GM19452 (cell line): ENCODE measurements around the gene ARL8A.
"Not testable (repeated sequence)": the region's sequence is repeated elsewhere in the genome, so short reads cannot be mapped to it uniquely, and the experiment has no call there.

Experiments
- ATAC-seq: cut with Tn5 transposase; IDR thresholded peaks from one replicate; pipeline ENCODE4 v1.9.1; 2021; ENCODE audit not compliant: unreplicated experiment

ARL8A gene

DNA sequence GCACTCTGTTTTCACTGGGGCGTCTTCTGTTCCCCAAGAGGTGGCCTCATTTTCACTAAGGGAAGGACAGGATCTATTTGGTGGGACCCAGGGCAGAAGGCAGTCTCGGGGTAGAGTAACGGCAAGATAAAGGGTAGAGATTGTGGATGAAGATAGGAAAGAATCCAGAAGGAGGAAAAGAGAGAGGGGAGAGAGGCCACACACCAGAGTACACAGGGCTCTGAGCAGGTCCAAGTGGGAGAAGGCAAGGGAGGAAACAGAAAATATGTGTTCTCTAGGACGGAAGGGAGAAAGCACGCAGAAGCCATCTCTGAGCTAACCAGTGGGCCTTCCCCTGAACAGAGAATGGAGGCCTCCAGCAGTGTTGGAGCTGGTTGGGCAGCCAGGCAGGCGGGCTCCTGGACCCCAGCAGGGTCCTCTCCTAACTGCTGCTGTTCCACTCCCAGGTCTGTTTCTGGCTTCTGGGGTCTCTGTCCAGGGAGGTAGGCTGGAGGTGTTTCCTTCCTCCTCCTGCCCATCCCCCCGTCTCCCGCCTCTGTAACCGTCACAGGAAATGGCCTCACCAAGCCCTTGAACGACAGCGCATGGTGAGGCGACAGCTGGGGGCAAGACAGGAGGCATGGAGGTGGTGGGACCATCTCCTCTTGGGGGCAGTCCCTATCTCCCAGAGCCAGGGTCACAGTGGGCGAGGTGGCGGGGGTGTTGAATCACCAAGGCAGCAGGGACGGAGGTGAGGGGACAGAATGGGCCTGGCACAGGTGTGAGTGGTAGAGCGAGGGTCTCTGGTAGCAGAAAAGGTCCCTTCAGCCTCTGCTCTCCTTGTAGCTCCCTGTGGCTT lies 15.2 kb upstream of the ARL8A start:
- no peak for ATAC-seq

DNA sequence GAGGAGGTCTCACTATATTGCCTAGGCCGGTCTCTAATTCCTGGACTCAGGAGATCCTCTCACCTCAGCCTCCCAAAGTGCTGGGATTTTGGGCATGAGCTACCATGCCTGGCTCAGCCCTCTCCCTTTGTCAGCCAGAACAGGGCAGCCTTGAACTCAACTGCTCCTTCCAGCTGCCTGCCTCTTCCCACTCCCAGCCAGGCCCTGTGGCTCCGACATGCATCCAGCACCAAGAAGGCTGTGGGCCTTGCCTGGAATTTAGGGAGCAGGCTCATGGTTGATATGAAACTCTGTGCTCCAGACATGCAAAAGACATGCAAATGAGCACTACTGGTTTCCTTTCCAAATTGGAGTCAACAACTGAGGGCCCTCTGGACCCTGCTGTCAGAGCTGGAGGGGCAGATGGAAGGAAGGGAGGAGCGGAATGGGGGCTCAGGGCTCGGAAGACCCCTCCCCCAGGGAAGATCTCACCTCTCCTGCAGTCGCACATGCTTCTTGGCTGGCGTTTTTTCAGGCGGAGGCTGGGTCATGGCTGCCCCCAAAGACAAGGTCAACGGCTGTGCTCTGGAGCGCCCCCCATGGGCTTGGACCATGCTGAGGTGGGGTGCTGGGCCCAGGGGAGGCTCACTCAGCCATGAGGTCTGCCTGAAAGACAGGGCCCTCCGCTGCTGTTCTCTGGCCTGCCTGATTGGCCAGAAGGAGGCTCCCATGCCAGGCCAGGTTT lies 14.4 kb upstream of the ARL8A start:
- no peak for ATAC-seq

DNA sequence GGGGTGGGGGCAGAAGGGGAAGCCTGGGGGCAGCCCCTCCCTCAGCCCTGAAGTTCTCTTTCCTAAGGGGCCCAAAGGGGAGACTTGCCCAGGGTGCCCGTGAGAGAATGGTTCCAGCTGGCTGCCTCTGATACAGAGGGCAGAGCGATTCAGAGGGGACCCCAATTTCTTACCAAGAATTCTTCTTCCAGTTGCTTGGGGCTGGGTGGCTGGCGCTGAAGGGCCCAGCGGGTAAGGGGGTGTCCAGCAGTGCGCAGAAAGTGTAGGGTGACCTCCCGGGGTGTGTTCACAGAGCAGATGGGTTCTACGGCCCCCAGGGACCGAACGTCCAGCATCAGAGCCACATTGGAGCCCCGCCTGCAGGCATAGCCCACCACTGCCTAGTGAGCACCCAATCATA lies 13.4 kb upstream of the ARL8A start:
- ATAC-seq: no peak

DNA sequence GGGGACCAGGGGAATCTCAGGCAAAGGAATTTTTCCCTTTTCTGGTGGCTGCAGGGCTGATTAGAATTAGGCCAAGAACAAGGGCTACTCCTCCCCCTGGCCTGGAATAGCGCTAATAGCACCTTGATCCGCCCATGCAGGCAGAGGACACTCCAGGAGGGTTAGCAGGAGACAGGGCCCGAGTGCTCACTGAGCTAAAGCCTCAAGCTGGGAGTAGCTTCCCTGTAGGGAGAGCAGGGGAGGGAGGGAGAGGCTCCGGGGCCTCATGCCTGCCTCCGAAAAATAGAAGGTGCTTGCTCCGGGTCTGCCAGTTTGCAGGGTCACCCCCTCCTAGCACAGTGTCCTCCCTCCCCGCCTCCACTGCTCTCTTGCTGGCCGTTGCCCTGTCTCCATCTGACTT lies 12.1 kb upstream of the ARL8A start:
- ATAC-seq: no peak

DNA sequence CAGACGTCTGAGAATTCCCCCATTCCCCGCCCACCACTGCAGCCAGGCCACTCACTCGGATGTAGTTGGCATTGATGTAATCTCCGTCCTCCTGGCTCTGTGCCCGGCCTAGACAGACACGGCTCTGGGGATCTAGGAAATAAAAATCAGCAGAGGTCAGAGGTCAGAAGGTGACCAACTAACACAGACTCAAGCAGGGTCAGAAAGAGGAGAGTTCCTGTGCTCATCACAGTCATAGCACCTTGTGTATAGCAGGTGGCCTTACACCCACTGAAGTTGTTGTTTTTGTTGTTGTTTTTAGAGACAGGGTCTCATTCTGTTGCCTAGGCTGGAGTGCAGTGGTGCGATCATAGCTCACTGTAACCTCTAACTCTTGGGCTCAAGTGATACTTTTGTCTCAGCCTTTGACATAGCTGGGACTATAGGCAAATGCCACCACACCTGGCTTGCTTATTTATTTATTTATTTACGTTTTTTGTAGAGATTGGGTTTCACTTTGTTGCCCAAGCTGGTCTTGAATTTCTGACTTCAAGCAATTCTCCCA lies 11.0 kb upstream of the ARL8A start:
- no peak for ATAC-seq

DNA sequence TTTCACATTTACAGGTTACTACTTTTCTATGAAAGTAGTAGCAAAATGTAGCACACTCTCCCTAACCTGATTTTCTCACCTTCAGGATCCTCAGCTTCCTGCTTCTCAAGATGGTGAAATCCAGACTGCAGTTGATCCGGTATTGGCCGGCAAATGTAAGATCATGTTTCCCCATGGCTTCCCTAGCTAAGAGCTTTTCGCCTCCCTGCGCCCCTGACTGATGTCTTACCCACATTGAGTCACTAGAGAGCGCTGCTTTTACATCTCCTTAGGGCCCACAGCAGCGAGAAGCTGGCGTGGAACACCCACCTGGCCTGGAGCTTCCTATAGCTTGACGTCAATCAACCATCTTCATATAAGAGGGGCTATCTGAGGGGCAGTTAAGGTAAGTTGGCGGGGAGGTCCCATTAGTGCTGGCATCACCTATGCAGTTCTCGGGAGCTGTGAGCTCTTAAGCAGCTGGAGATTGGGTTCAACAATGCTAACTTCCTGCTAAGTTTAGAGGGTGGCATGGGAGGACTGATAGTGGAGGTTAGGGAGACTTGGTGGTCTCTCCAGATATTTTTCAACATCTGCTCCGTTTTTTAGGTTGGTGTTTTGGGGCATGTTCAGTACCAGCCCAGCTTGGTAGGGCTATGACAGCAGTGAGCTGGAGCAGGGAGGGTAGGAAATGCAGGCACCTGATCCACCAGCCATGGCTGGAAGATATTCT lies 10.4 kb upstream of the ARL8A start:
- no peak for ATAC-seq

DNA sequence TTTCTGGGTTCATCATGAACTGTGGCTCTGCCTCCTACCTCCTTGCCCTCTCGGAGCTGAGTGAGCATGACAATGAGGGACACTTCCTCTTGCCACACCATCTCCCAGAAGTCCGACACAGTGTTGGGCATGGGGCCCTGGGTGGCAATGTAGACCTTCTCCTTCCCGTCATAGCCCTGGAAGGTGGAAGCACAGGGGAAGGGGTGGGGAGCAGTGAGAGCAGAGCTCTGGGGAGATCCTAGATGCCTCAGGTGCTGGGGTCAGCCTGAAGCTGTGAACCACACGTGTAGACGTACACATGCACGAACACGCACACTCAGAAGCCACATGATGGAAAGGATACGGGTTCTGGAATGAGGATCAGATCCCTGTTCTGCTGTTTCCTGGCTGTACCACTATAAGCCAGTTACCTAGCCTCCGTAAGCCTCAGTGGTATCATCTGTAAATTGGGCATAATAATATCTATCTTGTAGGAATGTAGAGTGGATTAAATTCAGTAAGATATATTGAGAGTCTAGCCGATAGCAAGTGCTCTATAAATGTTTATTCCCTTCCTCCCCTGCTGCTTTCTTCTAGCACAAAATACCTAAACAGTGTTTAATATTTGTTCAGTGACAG lies 9.7 kb upstream of the ARL8A start:
- ATAC-seq: no peak

DNA sequence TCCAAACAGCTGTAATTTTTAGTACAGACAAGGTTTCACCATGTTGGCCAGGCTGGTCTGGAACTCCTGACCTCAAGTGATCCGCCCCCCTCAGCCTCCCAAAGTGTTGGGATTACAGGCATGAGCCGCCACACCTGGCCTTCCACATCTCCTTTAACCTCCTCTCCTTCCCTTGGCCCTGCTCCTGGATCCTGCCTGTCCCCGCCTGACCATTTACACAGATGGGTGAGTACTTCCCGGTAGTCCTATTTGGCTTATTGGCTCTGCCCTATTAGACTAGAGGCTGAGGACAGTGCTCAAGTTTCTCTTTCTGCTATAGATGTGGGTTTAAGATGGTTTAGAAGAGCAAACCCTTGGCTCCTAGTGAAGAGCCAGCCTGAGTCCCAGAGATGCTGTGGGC lies 8.7 kb upstream of the ARL8A start:
- no peak for ATAC-seq

DNA sequence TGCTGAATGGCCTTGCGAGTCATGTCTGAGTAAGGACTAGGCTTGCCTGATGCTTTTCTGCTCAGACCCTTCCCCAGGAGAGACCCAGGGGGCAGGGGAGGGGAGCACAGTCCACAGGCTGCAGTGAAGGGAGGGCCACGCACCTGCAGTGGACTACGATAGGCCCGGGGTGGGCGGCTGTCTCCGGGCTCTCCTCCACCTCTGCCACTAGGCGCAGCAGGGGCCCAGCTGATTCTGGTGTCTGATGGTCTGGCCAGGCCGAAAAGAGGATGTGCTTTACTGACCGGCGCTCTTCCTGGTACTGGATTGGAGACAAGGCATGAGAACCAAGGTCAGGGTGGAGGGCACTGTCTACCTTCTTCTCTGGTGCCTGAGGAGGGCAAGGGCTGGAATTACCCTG lies 7.9 kb upstream of the ARL8A start:
- no peak for ATAC-seq

DNA sequence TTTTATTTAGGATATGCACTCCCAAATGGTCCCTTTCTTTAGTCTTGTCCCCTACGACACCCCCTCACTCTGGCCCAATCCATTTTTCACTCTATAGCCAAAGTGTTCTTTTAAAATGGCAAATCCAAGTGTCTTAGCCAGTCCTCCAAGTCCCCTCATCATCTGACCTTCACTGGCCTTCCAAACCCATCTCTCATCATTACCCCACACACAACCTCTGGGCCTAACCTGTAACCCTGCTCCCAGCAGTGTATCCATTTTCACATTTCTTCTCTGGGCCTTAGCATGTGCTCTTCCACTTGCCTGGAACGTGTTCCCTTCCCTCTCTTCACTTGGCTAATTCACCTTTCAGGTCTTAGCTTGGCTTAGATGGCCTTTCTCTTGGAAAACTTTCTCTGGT lies 6.5 kb upstream of the ARL8A start:
- no peak for ATAC-seq

DNA sequence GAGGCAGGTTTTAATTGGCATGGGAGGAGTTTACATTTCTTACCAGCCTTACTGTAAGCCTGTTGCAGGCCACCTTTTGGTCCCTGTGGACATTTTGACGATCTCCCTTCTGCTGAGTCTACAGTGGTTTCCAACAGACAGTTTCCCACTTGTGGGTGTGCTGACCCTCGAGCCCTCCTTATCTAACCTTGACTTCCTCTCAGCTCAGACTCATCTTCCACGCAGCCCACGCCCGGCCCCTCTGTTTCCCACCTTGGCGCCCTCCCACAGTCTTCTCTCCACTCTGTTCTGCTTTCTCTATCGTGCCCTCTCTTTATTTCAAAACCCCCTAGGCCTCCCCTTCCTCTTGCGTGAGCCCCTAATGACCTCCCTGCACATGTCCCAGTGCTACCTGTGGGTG lies 6.1 kb upstream of the ARL8A start:
- ATAC-seq: no peak

DNA sequence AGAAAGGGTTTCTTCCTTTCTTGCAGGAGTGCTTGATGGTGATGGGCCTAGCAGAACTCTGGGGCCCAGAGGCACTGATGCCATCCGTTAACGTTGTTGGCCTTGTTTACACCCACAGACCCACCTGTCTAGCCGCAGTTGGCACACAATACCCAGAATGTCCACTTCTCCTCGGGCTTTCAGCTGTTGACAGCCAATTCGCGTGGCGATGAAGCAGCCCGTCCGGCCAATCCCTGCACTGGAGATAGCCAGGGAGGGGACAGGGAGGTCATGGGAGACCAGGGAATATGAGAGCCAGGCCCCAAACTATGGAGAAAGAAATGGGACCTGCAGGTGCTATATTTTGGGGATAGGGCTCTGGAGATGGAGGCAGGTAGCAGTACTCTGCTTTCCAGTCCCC lies 5.7 kb upstream of the ARL8A start:
- ATAC-seq: no peak

DNA sequence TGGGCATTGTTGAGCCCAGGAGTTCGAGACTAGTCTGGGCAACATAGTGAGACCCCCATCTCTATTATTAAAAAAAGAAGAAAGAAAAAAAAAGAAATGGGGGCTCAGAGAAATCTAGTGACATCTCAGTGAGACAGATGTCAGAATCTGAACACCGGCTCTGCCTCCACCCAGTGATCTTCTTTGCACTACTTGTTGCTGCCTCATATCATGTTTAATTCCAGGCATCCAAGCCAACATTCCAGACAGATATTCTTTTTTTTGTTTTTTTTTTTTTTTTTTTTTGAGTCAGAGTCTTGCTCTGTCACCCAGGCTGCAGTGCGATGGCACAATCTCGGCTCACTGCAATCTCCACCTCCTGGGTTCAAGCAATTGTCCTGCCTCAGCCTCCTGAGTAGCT lies 5.0 kb upstream of the ARL8A start:
- ATAC-seq: no peak

DNA sequence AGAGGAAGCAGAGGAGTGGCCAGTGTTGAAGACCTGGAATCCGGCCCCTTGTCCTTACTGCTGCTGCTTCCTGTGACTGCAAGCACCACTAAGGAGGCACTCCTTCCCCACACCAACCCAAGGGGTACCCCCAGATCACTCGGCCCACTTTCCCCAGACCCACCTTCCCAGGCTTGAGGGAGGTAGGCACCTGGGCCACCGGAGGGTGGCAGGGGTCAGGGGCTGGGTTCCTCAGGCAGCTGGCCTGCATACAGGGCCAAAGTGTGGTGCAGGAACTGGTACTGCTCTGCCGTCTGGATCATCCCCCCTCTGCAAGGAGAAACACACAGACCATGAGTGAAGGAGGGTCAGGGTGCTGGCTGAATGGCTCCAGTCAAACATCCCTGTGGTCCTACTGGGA lies 3.9 kb upstream of the ARL8A start:
- ATAC-seq: no peak

DNA sequence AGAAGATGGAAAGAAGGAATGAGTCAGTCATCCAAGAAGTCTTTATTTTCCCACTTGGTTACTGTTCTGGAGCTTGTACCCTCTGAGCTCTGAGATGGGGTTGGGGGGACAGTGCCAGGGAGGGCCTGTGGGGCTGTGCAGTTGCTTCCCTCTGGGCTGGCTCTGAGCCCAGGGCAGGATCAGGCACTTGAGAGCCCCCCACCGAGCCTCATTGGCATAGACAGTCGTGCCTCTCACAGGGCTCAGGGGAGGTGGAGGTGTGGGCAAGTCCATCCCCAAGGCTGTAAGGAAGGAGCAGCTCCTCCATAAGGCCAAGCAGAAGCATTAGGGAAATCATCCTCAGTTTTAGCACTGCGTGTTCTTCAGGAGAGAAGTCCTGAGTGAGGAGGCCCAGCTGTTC lies 2.5 kb upstream of the ARL8A start:
- no peak for ATAC-seq

DNA sequence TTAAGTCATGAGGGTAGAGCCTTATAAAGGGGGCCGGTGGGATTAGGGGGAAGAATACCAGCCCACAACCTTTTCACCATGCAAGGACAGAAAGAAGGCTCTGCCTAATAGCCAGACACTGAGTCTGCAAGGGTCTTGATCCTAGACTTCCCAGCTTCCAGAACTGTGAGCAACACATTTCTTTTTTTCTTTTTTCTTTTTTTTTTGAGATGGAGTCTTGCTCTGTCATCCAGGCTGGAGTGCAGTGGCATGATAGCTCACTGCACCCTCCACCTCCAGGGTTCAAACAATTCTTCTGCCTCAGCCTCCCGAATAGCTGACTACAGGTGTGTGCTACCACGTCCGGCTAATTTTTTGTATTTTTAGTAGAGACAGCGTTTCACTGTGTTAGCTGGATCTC lies 1.7 kb upstream of the ARL8A start:
- no peak for ATAC-seq

DNA sequence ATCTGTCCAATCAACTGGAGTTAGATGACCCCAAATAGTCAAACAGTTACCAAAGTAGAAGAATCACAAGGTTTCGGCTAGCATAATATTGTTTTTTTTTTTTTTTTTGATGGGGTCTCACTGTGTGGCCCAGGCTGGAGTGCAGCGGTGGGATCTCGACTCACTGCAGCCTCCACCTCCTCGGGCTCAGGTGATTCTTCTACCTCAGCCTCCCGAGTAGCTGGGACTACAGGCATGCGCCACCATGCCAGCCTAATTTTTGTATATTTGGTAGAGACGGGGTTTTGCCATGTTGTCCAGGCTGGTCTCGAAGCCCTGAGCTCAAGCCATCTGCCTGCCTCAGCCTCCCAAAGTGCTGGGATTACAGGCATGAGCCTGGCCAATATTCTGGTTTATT lies 1.2 kb upstream of the ARL8A start:
- ATAC-seq: not testable (repeated sequence)

DNA sequence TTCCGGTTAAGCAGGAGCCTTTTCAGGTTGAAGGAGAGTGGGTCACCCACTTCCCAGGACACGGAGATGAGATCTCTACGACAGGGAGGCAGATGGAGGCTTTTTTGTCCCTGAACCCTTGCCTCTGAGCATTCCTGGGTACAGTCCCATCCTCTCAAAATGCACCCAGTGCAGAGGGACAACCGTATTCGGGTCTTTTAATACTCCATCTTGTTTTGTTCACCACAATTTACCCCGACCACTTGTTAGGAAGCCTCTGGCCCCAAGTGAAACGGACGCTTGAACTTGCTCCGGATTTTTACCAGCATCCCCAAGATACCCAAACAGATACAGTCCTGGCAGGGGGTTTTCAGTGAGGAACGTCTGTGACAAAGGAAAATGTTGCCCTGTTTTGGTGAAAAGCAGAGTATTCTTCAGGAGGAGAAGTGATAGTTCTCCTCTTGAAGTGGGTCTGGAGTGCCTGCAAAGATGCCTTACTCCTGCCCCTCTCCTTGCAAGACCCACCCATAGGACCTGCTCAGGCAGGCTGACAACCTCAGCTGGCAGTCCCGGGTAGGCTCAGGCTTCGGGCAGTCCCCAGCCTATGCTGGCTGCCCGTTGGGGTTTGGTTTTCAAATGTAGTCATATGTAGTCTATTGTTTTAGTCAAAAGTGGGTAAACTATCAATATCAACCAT lies 669 bp upstream of the ARL8A start:
- no peak for ATAC-seq

DNA sequence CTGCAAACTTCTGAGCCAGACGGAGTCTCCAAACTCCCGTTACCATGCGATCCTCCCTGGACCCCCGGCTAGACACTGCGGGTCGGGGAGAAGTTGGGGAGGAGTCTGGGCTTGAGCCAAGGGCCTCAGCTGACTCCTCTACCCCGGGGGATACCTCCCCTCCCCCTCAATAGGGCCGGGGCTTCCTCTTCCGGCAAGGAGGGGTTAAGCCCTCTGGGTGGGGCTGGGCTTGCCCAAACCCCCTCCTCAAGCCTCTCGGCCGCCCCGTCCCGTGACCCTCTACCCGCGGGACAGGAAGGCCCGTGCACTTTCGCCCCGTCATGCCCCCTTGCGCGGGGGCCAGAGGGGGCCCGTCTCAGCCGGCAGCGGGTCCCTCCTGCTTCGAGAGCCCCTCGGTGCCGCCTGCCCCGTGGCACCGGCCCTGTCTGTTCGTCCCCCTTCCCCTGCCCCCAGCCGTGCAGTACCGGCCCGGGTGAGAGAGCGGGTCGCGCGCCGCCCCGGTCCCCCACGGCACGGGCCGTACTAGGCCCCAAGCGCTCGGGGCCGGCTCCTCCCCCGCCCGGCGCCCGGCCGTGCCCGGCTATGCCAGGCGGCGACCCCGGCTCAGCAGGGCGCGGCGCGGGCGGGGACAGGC lies 652 bp downstream of the ARL8A start:
- peak; percentile 44 for ATAC-seq
